Lung (tissue), 12 donors: Measurements from ENCODE around the gene PEX19. TPM values are rescaled to one million over a fixed set of nuclear protein-coding genes. Genes with fewer than 3 reads are reported as not detected.

Experiments used
- ATAC-seq: fragments of 200-7000 bp; cut with Tn5 transposase; one replicate; pipeline ENCODE4 v1.9.1; 2020; ENCODE audit warnings: moderate number of reproducible peaks; ENCODE audit not compliant: insufficient read depth, low FRiP score
- DNase-seq, 3 donors: peaks; one replicate each; pipeline ENCODE4 v3.0.0-alpha.2; 2013 to 2017
- H3K27ac ChIP-seq, 2 donors: one replicate each; pipeline ENCODE4 v1.5.1; 2013; ENCODE audit warnings: mild to moderate bottlenecking in 2 of 2, moderate library complexity in 2 of 2, control low read depth in 1 of 2, inconsistent platforms in 1 of 2, low read depth in 1 of 2, low read length in 1 of 2
- H3K27me3 ChIP-seq, 3 donors: one replicate each; pipeline ENCODE4 v1.5.1; 2013; ENCODE audit warnings: low read length in 2 of 3; ENCODE audit not compliant: control insufficient read depth in 3 of 3, insufficient read depth in 3 of 3
- H3K36me3 ChIP-seq, 4 donors: one replicate each; pipeline ENCODE4 v1.5.1; 2013; ENCODE audit warnings: low read length in 4 of 4, mild to moderate bottlenecking in 1 of 4, moderate library complexity in 1 of 4; ENCODE audit not compliant: control insufficient read depth in 4 of 4, insufficient read depth in 4 of 4
- H3K4me1 ChIP-seq, 5 donors: one replicate each; pipeline ENCODE4 v1.5.1; 2013; ENCODE audit warnings: low read length in 5 of 5, mild to moderate bottlenecking in 2 of 5, moderate library complexity in 1 of 5; ENCODE audit not compliant: control insufficient read depth in 5 of 5, insufficient read depth in 5 of 5
- H3K4me3 ChIP-seq: one replicate; pipeline ENCODE4 v1.5.1; 2013; ENCODE audit warnings: mild to moderate bottlenecking, control low read depth, moderate library complexity
- H3K9ac ChIP-seq, 2 donors: one replicate each; pipeline ENCODE4 v1.5.1; 2013; ENCODE audit warnings: low read length in 2 of 2, control low read depth in 1 of 2; ENCODE audit not compliant: insufficient read depth in 1 of 2
- H3K9me3 ChIP-seq, 4 donors: one replicate each; pipeline ENCODE4 v1.5.1; 2013; ENCODE audit warnings: low read length in 3 of 4, mild to moderate bottlenecking in 1 of 4, moderate library complexity in 1 of 4; ENCODE audit not compliant: control insufficient read depth in 4 of 4, insufficient read depth in 3 of 4
- CTCF ChIP-seq: IDR thresholded peaks from 2 replicates; pipeline ENCODE4 v1.5.1; 2012; ENCODE audit warnings: mild to moderate bottlenecking; ENCODE audit errors: control extremely low read depth, extremely low read depth
- WGBS, 2 donors: extraction: QIAGEN DNeasy Blood & Tissue Kit; methylation state at CpG; one replicate each; pipeline ENCODE4 v1.1.7; 2013; 5-methylcytosine and 5-hydroxymethylcytosine counted together
- polyA plus RNA-seq, 2 donors: library from polyadenylated mRNA; stranded (reverse); fragments of 200-250 nt; gene quantifications; one replicate each; pipeline ENCODE4 v1.2.1, GENCODE V29; 2013
- total RNA-seq, 2 donors: library from RNA; depleted of rRNA in 1 of 2; stranded (reverse); fragments of >200 nt in 1 of 2; gene quantifications; one replicate each; pipeline ENCODE4 v1.2.1, GENCODE V29; 2014 to 2021
- donor health status: control.
- donor health status: control.
- donor health status: Bipolar disorder and iron deficiency.
- donor health status: healthy.
- donor health status: DM: yes; HTN: yes; CAD: no.

The PEX19 gene
- total and polyA plus RNA-seq, 4 donors: 13.1 to 60.7 (median 44.5) TPM

GRCh38 chr1:160243767-160244166 is 41.2 kb downstream of the PEX19 start:
- Histone ChIP-seq H3K9ac (no peak overlapping the region), H3K4me1 (peaks cover 0 to 37% (median 0%) of the 10 kb centered on the region in 5 donors), H3K27me3 (no peaks in the 10 kb centered on the region), H3K36me3 (peaks cover 7 to 20% (median 13%) of the 10 kb centered on the region in 4 donors), H3K27ac (no peak overlapping the region), H3K9me3 (no peaks in the 10 kb centered on the region), H3K4me3 (no peak overlapping the region)
- TF ChIP-seq CTCF: no peak
- DNase-seq: no peak
- no peak for ATAC-seq

GRCh38 chr1:160239582-160240299 is 45.2 kb downstream of the PEX19 start:
- Histone ChIP-seq H3K9me3 (no peaks in the 10 kb centered on the region), H3K9ac (no peak overlapping the region), H3K4me3 (no peak overlapping the region), H3K36me3 (peaks cover 21 to 39% (median 32%) of the 10 kb centered on the region in 4 donors), H3K27ac (no peak overlapping the region), H3K27me3 (no peaks in the 10 kb centered on the region), H3K4me1 (peaks cover 0 to 28% (median 0%) of the 10 kb centered on the region in 5 donors)
- WGBS, 2 donors: 96 to 98% methylated on average over 24 of the region's 24 CpGs
- ATAC-seq (no peak), DNase-seq (no peak)
- TF ChIP-seq CTCF: no peak

GRCh38 chr1:160238408-160238807 is 46.5 kb downstream of the PEX19 start:
- no peak for TF ChIP-seq CTCF
- ATAC-seq (no peak), DNase-seq (no peak)
- Histone ChIP-seq H3K27me3 (no peaks in the 10 kb centered on the region), H3K27ac (peak overlapping the region in 1 of 2 donors; percentile 45), H3K9ac (no peak overlapping the region), H3K4me3 (no peak overlapping the region), H3K9me3 (no peaks in the 10 kb centered on the region), H3K4me1 (peaks cover 0 to 18% (median 0%) of the 10 kb centered on the region in 5 donors), H3K36me3 (peaks cover 21 to 38% (median 31%) of the 10 kb centered on the region in 4 donors)
- 68 to 84% methylated on average over 5 of the region's 5 CpGs for WGBS, 2 donors
